Left renal pelvis (tissue), 4 donors: ENCODE results near the gene APBB3. TPM values are rescaled to one million over a fixed set of nuclear protein-coding genes. Genes with fewer than 3 reads are reported as not detected.

Source experiments
- polyA plus RNA-seq, 4 donors: library from polyadenylated mRNA; unstranded; fragments of 120-200 nt; gene quantifications; one replicate each; pipeline ENCODE4 v1.2.1, GENCODE V29; 2013; ENCODE audit not compliant: insufficient read length in 4 of 4

The APBB3 gene
- polyA plus RNA-seq, 4 donors = 29.7 to 57.1 (median 37.1) TPM

Other genes starting within 250 kb of the APBB3 start
- 10 to 100 TPM in 3 of 4 donors, 1 to 10 TPM in 1; 8.9 to 11.4 (median 10.7) TPM for gene HBEGF, start 218.0 kb downstream of the APBB3 start, polyA plus RNA-seq
- gene SLC4A9, start 204.4 kb downstream of the APBB3 start, polyA plus RNA-seq = 10 to 100 TPM in 3 of 4 donors, under 1 TPM in 1; 0.63 to 51.1 (median 16.0) TPM
- gene ANKHD1, start 162.8 kb downstream of the APBB3 start, polyA plus RNA-seq = 100 to 1,000 TPM in 3 of 4 donors, 10 to 100 TPM in 1; 95.9 to 125 (median 111) TPM
- gene EIF4EBP3, start 16.9 kb downstream of the APBB3 start, polyA plus RNA-seq = 10 to 100 TPM in 2 of 4 donors, 1 to 10 TPM in 2; 6.2 to 14.5 (median 10.2) TPM
- gene SRA1, start 7.1 kb downstream of the APBB3 start, polyA plus RNA-seq = 10 to 100 TPM; 21.8 to 32.0 (median 27.9) TPM
- gene SLC35A4, start 230 bp upstream of the APBB3 start, polyA plus RNA-seq = 10 to 100 TPM; 62.3 to 85.7 (median 78.9) TPM
- gene CD14, start 68.6 kb upstream of the APBB3 start, polyA plus RNA-seq = 10 to 100 TPM in 2 of 4 donors, 1 to 10 TPM in 2; 9.1 to 52.7 (median 9.9) TPM
- 10 to 100 TPM; 10.2 to 23.4 (median 15.0) TPM for gene TMCO6, start 74.9 kb upstream of the APBB3 start, polyA plus RNA-seq
- 10 to 100 TPM; 49.2 to 94.6 (median 74.6) TPM for gene NDUFA2, start 83.0 kb upstream of the APBB3 start, polyA plus RNA-seq
- 100 to 1,000 TPM; 116 to 186 (median 162) TPM for gene IK, start 83.2 kb upstream of the APBB3 start, polyA plus RNA-seq
- gene WDR55, start 100.3 kb upstream of the APBB3 start, polyA plus RNA-seq = 10 to 100 TPM; 11.9 to 20.6 (median 14.4) TPM
- gene DND1, start 109.0 kb upstream of the APBB3 start, polyA plus RNA-seq = under 1 TPM in 3 of 4 donors, not detected in 1; 0.10 to 0.37 (median 0.24) TPM
- 10 to 100 TPM; 55.2 to 81.9 (median 67.2) TPM for gene HARS1, start 126.8 kb upstream of the APBB3 start, polyA plus RNA-seq
- gene HARS2, start 126.9 kb upstream of the APBB3 start, polyA plus RNA-seq = 10 to 100 TPM; 32.2 to 55.7 (median 45.6) TPM
- 100 to 1,000 TPM in 2 of 4 donors, 10 to 100 TPM in 2; 89.2 to 147 (median 112) TPM for gene ZMAT2, start 135.8 kb upstream of the APBB3 start, polyA plus RNA-seq
- gene PCDHA1, start 221.5 kb upstream of the APBB3 start, polyA plus RNA-seq = under 1 TPM in 2 of 4 donors, not detected in 2; 0.03 to 0.06 TPM
- gene PCDHA2, start 230.3 kb upstream of the APBB3 start, polyA plus RNA-seq = under 1 TPM; 0.19 to 0.61 (median 0.32) TPM
- gene PCDHA3, start 236.5 kb upstream of the APBB3 start, polyA plus RNA-seq = under 1 TPM; 0.27 to 0.74 (median 0.35) TPM
- gene PCDHA4, start 242.5 kb upstream of the APBB3 start, polyA plus RNA-seq = 1 to 10 TPM in 2 of 4 donors, under 1 TPM in 2; 0.37 to 1.5 (median 0.86) TPM